K562 (cell line): ENCODE measurements around the gene HDAC7. TPM values are rescaled to one million over a fixed set of nuclear protein-coding genes. Genes with fewer than 3 reads are reported as not detected.

Source experiments
- ATF3 ChIP-seq, 2 experiments: fragments of 450-650 bp in 1 of 2; sonication (generic) in 1 of 2; formaldehyde crosslinking in 1 of 2; IDR thresholded peaks in 1 of 2; conservative IDR thresholded peaks in 1 of 2; 2 replicates each; pipeline versions ENCODE4 v1.6.1 to v1.8.1; 2016 to 2023; ENCODE audit warnings: mild to moderate bottlenecking in 2 of 2, moderate library complexity in 2 of 2, inconsistent platforms in 1 of 2, missing genetic modification reagents in 1 of 2
- BRF2 ChIP-seq: IDR thresholded peaks from 3 replicates; pipeline ENCODE4 v1.6.1; 2011; ENCODE audit warnings: borderline replicate concordance, mild to moderate bottlenecking; ENCODE audit not compliant: insufficient read length, insufficient read depth
- CBFA2T2 ChIP-seq: fragments of 450-650 bp; conservative IDR thresholded peaks from 2 replicates; pipeline ENCODE4 v1.6.1; 2017; ENCODE audit warnings: mild to moderate bottlenecking
- CCNT2 ChIP-seq: IDR thresholded peaks from 2 replicates; pipeline ENCODE4 v1.6.1; 2011; ENCODE audit warnings: borderline replicate concordance, low read depth, mild to moderate bottlenecking, moderate library complexity, mixed read lengths, low read length; ENCODE audit not compliant: insufficient read length; ENCODE audit errors: extremely low read depth
- HMGXB4 ChIP-seq: sonication (generic); formaldehyde crosslinking; IDR thresholded peaks from 2 replicates; pipeline ENCODE4 v1.8.1; 2023; ENCODE audit warnings: mild to moderate bottlenecking, missing genetic modification reagents
- KDM5B ChIP-seq: fragments of 200-600 bp; sonication (generic); IDR thresholded peaks from 2 replicates; pipeline ENCODE4 v1.6.1; 2012; ENCODE audit warnings: low read depth, mild to moderate bottlenecking, moderate library complexity, low read length, control low read depth, inconsistent platforms; ENCODE audit not compliant: insufficient replicate concordance
- L3MBTL2 ChIP-seq: fragments of 450-650 bp; IDR thresholded peaks from 2 replicates; pipeline ENCODE4 v1.6.1; 2016; ENCODE audit warnings: mild to moderate bottlenecking, moderate library complexity
- MCM2 ChIP-seq: fragments of 450-650 bp; IDR thresholded peaks from 2 replicates; pipeline ENCODE4 v1.6.1; 2017; ENCODE audit warnings: low read depth, mild to moderate bottlenecking
- PBX2 ChIP-seq, 2 experiments: IDR thresholded peaks in 1 of 2; conservative IDR thresholded peaks in 1 of 2; 2 replicates each; pipeline ENCODE4 v1.6.1; 2016; ENCODE audit warnings: low read depth in 2 of 2, mild to moderate bottlenecking in 1 of 2, missing compliant biosample characterization in 1 of 2, missing genetic modification characterization in 1 of 2, moderate library complexity in 1 of 2
- PHF21A ChIP-seq: fragments of 450-650 bp; IDR thresholded peaks from 2 replicates; pipeline ENCODE4 v1.6.1; 2017; ENCODE audit warnings: low read depth, borderline replicate concordance
- POLR2G ChIP-seq: fragments of 200-400 bp; formaldehyde crosslinking; IDR thresholded peaks from 2 replicates; pipeline ENCODE4 v1.6.1; 2017; ENCODE audit warnings: low read depth, mild to moderate bottlenecking, antibody characterized with exemption, low read length, moderate library complexity
- SMARCE1 ChIP-seq: fragments of 450-650 bp; IDR thresholded peaks from 2 replicates; pipeline ENCODE4 v1.7.1; 2016; ENCODE audit warnings: mild to moderate bottlenecking
- TCF15 ChIP-seq: fragments of 250-450 bp; sonication (Bioruptor Pico); IDR thresholded peaks from 2 replicates; pipeline ENCODE4 v1.8.0; 2022; ENCODE audit warnings: moderate library complexity, mild to moderate bottlenecking, inconsistent platforms
- TCFL5 ChIP-seq: fragments of 250-450 bp; sonication (Bioruptor Pico); conservative IDR thresholded peaks from 2 replicates; pipeline ENCODE4 v1.6.1; 2021; ENCODE audit warnings: mild to moderate bottlenecking, moderate library complexity, matching md5 sums
- ZNF277 ChIP-seq: fragments of 250-450 bp; sonication (Bioruptor Pico); IDR thresholded peaks from 2 replicates; pipeline ENCODE4 v1.8.0; 2022; ENCODE audit warnings: inconsistent platforms, mild to moderate bottlenecking, moderate library complexity, borderline replicate concordance
- ZNF384 ChIP-seq: IDR thresholded peaks from 2 replicates; pipeline ENCODE4 v1.6.1; 2012; ENCODE audit warnings: low read depth, low read length, improper control_type of control experiment
- ZNF561 ChIP-seq: fragments of 450-650 bp; formaldehyde crosslinking; conservative IDR thresholded peaks from 2 replicates; pipeline ENCODE4 v1.4.0; 2020; ENCODE audit warnings: mild to moderate bottlenecking, moderate library complexity
- ZNF830 ChIP-seq: fragments of 250-450 bp; sonication (Bioruptor Pico); IDR thresholded peaks from 2 replicates; pipeline ENCODE4 v1.5.0; 2021; ENCODE audit warnings: mild to moderate bottlenecking
- polyA plus RNA-seq, 8 experiments: library from polyadenylated mRNA; depleted of rRNA in 4 of 8; stranded (reverse) in 5 of 8; unstranded in 3 of 8; fragments of >200 nt; fragmentation: Nextera tagmentation in 2 of 8; fragmentation: Illumina TruSeq in 1 of 8; extraction: Ambion mirVana in 2 of 8; extraction: Trizol in 1 of 8; gene quantifications; 2 replicates each; pipeline versions ENCODE4 v1.2.1 to v1.2.3, GENCODE V29; 2011 to 2014; ENCODE audit warnings: inconsistent platforms in 1 of 8, missing spikeins in 1 of 8
- total RNA-seq, 7 experiments: library from RNA; depleted of rRNA in 6 of 7; stranded (reverse); fragments of >200 nt in 6 of 7; fragmentation: Illumina TruSeq in 2 of 7; extraction: Trizol in 2 of 7; gene quantifications; 2 replicates each; pipeline versions ENCODE4 v1.2.1 to v1.2.3, GENCODE V29; 2011 to 2021; ENCODE audit warnings: low replicate concordance in 1 of 7

HDAC7 gene
- total and polyA plus RNA-seq, 9 of the 15 experiments (the other 6 are each of a cell fraction or from before 2014, with no cell fraction given): 2.5 to 129 (median 31.1) TPM

GRCh38 chr12:47820631-47821345 lies 1.1 kb upstream of the HDAC7 start (continued):
- TF ChIP-seq BRF2 (no peak), ZNF561 (CRISPR knock-in tag) (no peak), PHF21A (no peak; the same call in 1 of the 2 replicates), KDM5B (no peak), HMGXB4 (CRISPR knock-in tag) (no peak), L3MBTL2 (no peak), POLR2G (no peak), MCM2 (no peak), ZNF830 (CRISPR knock-in tag) (no peak), TCFL5 (CRISPR knock-in tag) (no peak), CBFA2T2 (no peak), SMARCE1 (peak; percentile 77; the same call in 1 of the 2 replicates), PBX2 (CRISPR knock-in tag; IDR thresholded peaks at IDR 0.05; ENCODE audit: low read depth) (no peak), PBX2 (tag; conservative IDR thresholded peaks at IDR 0.05; ENCODE audit: low read depth) (no peak), ATF3 (IDR thresholded peaks at IDR 0.05) (peak; percentile 86), ATF3 (CRISPR knock-in tag; conservative IDR thresholded peaks at IDR 0.05) (no peak), ZNF277 (CRISPR knock-in tag) (no peak), TCF15 (CRISPR knock-in tag) (no peak), ZNF384 (no peak), CCNT2 (no peak)
